ENCODE data around the gene ASB15. TPM values are rescaled to one million over a fixed set of nuclear protein-coding genes. Genes with fewer than 3 reads are reported as not detected.

The ASB15 gene
- total and polyA plus RNA-seq, 8 donors, result 0.04 TPM; not detected in 7

DNA sequence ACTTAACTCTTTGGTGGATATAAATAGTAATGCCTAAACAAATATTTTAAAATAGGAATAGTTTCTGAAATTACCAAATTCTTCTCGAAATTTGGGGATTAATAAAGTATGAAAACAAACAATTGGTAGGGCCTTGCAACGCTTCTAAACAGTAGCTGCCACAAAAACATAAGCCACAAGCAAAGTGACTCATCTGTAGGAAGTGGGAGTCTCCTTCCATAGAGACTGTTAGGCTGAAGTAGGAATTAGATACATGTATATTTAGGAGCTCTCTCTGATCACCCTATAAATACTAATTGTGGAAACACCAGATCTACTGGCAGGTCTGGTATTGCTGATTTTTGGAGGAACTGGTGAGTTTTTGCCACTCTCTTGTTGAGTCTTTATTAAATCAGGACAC, 48.3 kb downstream of the ASB15 start:
- no peak for FAIRE-seq

GRCh38 chr7:123650595-123650994, 49.0 kb downstream of the ASB15 start:
- FAIRE-seq (no peak), DNase-seq (no peak), ATAC-seq (no peak)
- H3K9me3 ChIP-seq, result no peaks in the 10 kb centered on the region
- H3K4me1 ChIP-seq, result peaks cover 0 to 4% (median 0%) of the 10 kb centered on the region in 3 donors
- no peak overlapping the region for H3K27ac ChIP-seq
- no peaks in the 10 kb centered on the region for H3K27me3 ChIP-seq
- no peak for TF ChIP-seq CTCF (IDR thresholded peaks at IDR 0.05)
- intact Hi-C loops (cut with DNase I), result no loop called here
- H3K4me3 ChIP-seq, result no peak overlapping the region
- H3K36me3 ChIP-seq, result no peaks in the 10 kb centered on the region
- 76 to 92% methylated on average over 2 of the region's 2 CpGs for WGBS, 2 donors

More for the DNA sequence above, 48.3 kb downstream of the ASB15 start:
- Histone ChIP-seq H3K4me1 (peaks cover 0 to 5% (median 0%) of the 10 kb centered on the region in 3 donors), H3K9me3 (no peaks in the 10 kb centered on the region), H3K27me3 (no peaks in the 10 kb centered on the region), H3K4me3 (no peak overlapping the region), H3K27ac (no peak overlapping the region), H3K36me3 (no peaks in the 10 kb centered on the region)
- no peak for TF ChIP-seq CTCF (IDR thresholded peaks at IDR 0.05)
- WGBS, 2 donors, result 69 to 84% methylated on average over 2 of the region's 2 CpGs
- no peak for DNase-seq
- no peak for ATAC-seq
- intact Hi-C loops (cut with DNase I), result no loop called here

DNA sequence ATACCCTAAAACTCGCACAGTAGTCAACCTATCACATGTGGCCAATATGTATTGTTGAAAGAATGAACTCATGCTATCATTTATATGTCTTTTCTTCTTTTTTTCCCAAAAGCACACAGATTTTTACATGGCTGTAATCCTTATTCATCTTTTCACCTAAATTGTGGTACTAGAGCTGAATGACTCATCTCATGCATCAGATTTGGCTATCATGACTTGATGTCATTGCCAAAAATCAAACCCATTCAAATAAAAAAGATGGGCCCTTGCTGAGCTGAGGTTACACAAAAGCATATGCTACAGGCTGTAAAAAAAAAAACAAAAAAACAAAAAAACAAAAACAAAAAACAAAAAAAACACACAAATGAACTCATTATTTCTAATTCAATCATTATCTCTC, 50.8 kb downstream of the ASB15 start:
- H3K9me3 ChIP-seq, result no peaks in the 10 kb centered on the region
- DNase-seq (no peak), ATAC-seq (no peak), FAIRE-seq (no peak)
- TF ChIP-seq CTCF (IDR thresholded peaks at IDR 0.05), result no peak
- H3K36me3 ChIP-seq, result no peaks in the 10 kb centered on the region
- no peak overlapping the region for H3K4me3 ChIP-seq
- 95 to 97% methylated on average over 1 of the region's 1 CpG for WGBS, 2 donors
- no peak overlapping the region for H3K27ac ChIP-seq
- no peaks in the 10 kb centered on the region for H3K27me3 ChIP-seq
- no peaks in the 10 kb centered on the region for H3K4me1 ChIP-seq
- intact Hi-C loops (cut with DNase I), result no loop called here

DNA sequence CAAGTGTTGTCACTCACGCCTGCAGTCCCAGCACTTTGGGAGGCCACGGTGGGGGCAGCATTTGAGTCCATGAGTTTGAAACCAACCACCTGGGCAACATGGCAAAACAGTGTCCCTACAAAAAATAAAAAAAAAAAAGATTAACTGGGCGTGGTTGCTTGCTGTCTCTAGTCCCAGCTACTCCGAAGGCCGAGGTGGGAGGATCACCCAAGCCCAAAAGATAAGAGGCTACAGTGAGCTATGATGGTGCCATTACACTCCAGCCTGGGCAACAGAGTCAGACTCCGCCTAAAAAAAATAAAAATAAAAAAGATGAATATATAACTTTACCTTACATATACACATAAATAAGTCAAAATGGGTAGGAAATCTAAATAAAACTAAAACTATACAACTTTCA, 51.5 kb downstream of the ASB15 start:
- Histone ChIP-seq H3K4me1 (no peaks in the 10 kb centered on the region), H3K27me3 (no peaks in the 10 kb centered on the region), H3K36me3 (no peaks in the 10 kb centered on the region), H3K4me3 (no peak overlapping the region), H3K27ac (no peak overlapping the region), H3K9me3 (no peaks in the 10 kb centered on the region)
- TF ChIP-seq CTCF (IDR thresholded peaks at IDR 0.05), result no peak
- ATAC-seq (no peak), FAIRE-seq (no peak), DNase-seq (no peak)
- 81 to 90% methylated on average over 6 of the region's 6 CpGs for WGBS, 2 donors
- intact Hi-C loops (cut with DNase I), result no loop called here

DNA sequence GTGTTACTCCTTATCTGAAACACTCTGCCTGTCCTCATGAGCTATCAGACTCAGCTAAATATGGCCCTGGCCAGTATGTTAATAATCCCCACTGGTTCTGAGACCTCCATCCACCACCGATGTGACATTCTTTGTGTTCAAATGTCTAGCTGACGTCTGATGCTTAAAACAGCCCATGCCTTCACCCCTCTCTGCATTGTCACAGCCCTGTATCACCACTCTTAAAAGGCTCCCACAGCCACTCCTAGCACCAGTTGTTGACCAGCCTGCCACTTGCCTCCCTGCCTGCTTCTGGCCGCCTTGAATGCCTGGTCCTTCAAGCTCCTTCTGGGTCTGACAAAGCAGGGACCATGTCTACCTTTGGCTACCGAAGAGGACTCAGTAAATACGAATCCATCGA, 54.0 kb downstream of the ASB15 start, which contains the start of gene LMOD2:
Gene LMOD2 (plus strand): TSS at position 253 of the 400 bp plus-strand sequence. CDS start 98 bp downstream, at position 351.
- H3K9me3 ChIP-seq, result no peaks in the 10 kb centered on the region
- H3K4me1 ChIP-seq, result no peaks in the 10 kb centered on the region
- FAIRE-seq (no peak), DNase-seq (no peak), ATAC-seq (no peak)
- whole genome bisulfite sequencing, 2 donors, result 78 to 95% methylated on average over 6 of the region's 6 CpGs
- no peak within 1 kb of the TSS for H3K4me3 ChIP-seq
- H3K27ac ChIP-seq, result no peak within 1 kb of the TSS
- intact Hi-C loops (cut with DNase I), result no loop called here
- TF ChIP-seq CTCF (IDR thresholded peaks at IDR 0.05), result no peak
- H3K27me3 ChIP-seq, result no peaks in the 10 kb centered on the region
- H3K36me3 ChIP-seq, result no peaks in the 10 kb centered on the region

Measured in pancreas (tissue), 10 donors.